A549 (cell line): Measurements from ENCODE around the gene APOL4. TPM values are rescaled to one million over a fixed set of nuclear protein-coding genes. Genes with fewer than 3 reads are reported as not detected.

Experiments used
- ATAC-seq, 2 experiments: fragments of 200-7000 bp in 1 of 2; fragments of >200 bp in 1 of 2; cut with Nextera tagmentation in 1 of 2; cut with Tn5 transposase in 1 of 2; 3 replicates each; pipeline versions ENCODE4 v1.8.0 to v1.9.1; 2018 to 2020; ENCODE audit warnings: mild to moderate bottlenecking in 1 of 2, moderate library complexity in 1 of 2
- CTCF ChIA-PET: fragments of 300-600 bp; sonication (Branson Sonifier 250); formaldehyde crosslinking; extraction: SDS; loops from one replicate; lab custom pipeline; 2021; ENCODE audit warnings: antibody characterized with exemption, inconsistent platforms; lab: Yijun Ruan, JAX
- POLR2A ChIA-PET: fragments of 350-600 bp; formaldehyde crosslinking; extraction: SDS; loops from one replicate; lab custom pipeline; 2021; ENCODE audit warnings: antibody characterized with exemption, inconsistent platforms; lab: Yijun Ruan, JAX
- DNase-seq, 2 experiments: peaks; one replicate each; pipeline versions ENCODE4 v3.0.0 to v3.0.0-alpha.2; 2011 to 2016; ENCODE audit warnings: low read depth in 1 of 2, low spot score in 1 of 2
- FAIRE-seq: peaks from 2 replicates; lab custom pipeline; 2011; peaks lifted over from hg19 to GRCh38; lab: Jason Lieb, UNC
- H3K27ac ChIP-seq, 2 experiments: fragments of >200 bp; sonication (Bioruptor Twin); formaldehyde crosslinking; 3 replicates each; pipeline ENCODE4 v1.5.1; 2016 to 2017
- H3K4me1 ChIP-seq: fragments of >200 bp; sonication (Bioruptor Twin); formaldehyde crosslinking; 3 replicates; pipeline ENCODE4 v1.6.1; 2016
- H3K4me2 ChIP-seq: fragments of >200 bp; sonication (Bioruptor Twin); formaldehyde crosslinking; 3 replicates; pipeline ENCODE4 v1.6.1; 2016
- H3K4me3 ChIP-seq: fragments of >200 bp; sonication (Bioruptor Twin); formaldehyde crosslinking; 3 replicates; pipeline ENCODE4 v1.5.1; 2016
- H3K9me3 ChIP-seq: fragments of >200 bp; sonication (Bioruptor Twin); formaldehyde crosslinking; 3 replicates; pipeline ENCODE4 v1.6.1; 2016
- CHD2 ChIP-seq: fragments of 150-350 bp; IDR thresholded peaks from 2 replicates; pipeline ENCODE4 v1.6.1; 2014; ENCODE audit warnings: low read length; ENCODE audit not compliant: partially characterized antibody
- CHD4 ChIP-seq: fragments of 200-600 bp; sonication (generic); IDR thresholded peaks from 2 replicates; pipeline ENCODE4 v1.6.1; 2016; ENCODE audit warnings: antibody characterized with exemption, mild to moderate bottlenecking, borderline replicate concordance
- EP300 ChIP-seq, 2 experiments: fragments of >200 bp; sonication (Bioruptor Twin); formaldehyde crosslinking; IDR thresholded peaks; 2 replicates in 1 of 2; 3 replicates in 1 of 2; pipeline ENCODE4 v1.6.1; 2016 to 2017
- ESRRA ChIP-seq: fragments of 150-350 bp; IDR thresholded peaks from 2 replicates; pipeline ENCODE4 v1.6.1; 2014; ENCODE audit warnings: mild to moderate bottlenecking, low read length, borderline replicate concordance
- FOSB ChIP-seq: fragments of 250-450 bp; sonication (Bioruptor Pico); IDR thresholded peaks from 2 replicates; pipeline ENCODE4 v1.5.0; 2020; ENCODE audit warnings: mild to moderate bottlenecking, moderate library complexity
- FOSL2 ChIP-seq, 2 experiments: fragments of 450-650 bp in 1 of 2; fragments of >200 bp in 1 of 2; sonication (Bioruptor Twin) in 1 of 2; formaldehyde crosslinking; IDR thresholded peaks; 2 replicates each; pipeline versions ENCODE4 v1.5.0 to v1.6.1; 2016 to 2020; ENCODE audit warnings: mild to moderate bottlenecking in 1 of 2, moderate library complexity in 1 of 2
- GATA3 ChIP-seq: IDR thresholded peaks from 2 replicates; pipeline ENCODE4 v1.6.1; 2012; ENCODE audit warnings: borderline replicate concordance
- HOXB5 ChIP-seq: fragments of 250-450 bp; sonication (Bioruptor Pico); IDR thresholded peaks from 2 replicates; pipeline ENCODE4 v1.5.0; 2020; ENCODE audit warnings: mild to moderate bottlenecking, moderate library complexity
- JUN ChIP-seq, 2 experiments: fragments of >200 bp; sonication (Bioruptor Twin); formaldehyde crosslinking; IDR thresholded peaks; 2 replicates in 1 of 2; 3 replicates in 1 of 2; pipeline ENCODE4 v1.6.1; 2016 to 2017
- JUNB ChIP-seq: fragments of >200 bp; sonication (Bioruptor Twin); formaldehyde crosslinking; IDR thresholded peaks from 2 replicates; pipeline ENCODE4 v1.6.1; 2016
- KDM1A ChIP-seq: fragments of 200-600 bp; sonication (generic); IDR thresholded peaks from 2 replicates; pipeline ENCODE4 v1.6.1; 2016; ENCODE audit warnings: low read depth, mild to moderate bottlenecking
- MAFK ChIP-seq: fragments of 450-650 bp; IDR thresholded peaks from 2 replicates; pipeline ENCODE4 v1.6.1; 2014; ENCODE audit not compliant: partially characterized antibody
- PHF8 ChIP-seq: fragments of 200-600 bp; sonication (generic); IDR thresholded peaks from 2 replicates; pipeline ENCODE4 v1.6.1; 2016; ENCODE audit warnings: low read depth, mild to moderate bottlenecking, antibody characterized with exemption, moderate library complexity, borderline replicate concordance
- POLR2A ChIP-seq: IDR thresholded peaks from 2 replicates; pipeline ENCODE4 v1.6.1; 2012; ENCODE audit warnings: mild to moderate bottlenecking, low read length
- RAD21 ChIP-seq, 2 experiments: fragments of >200 bp in 1 of 2; sonication (Bioruptor Twin) in 1 of 2; formaldehyde crosslinking in 1 of 2; IDR thresholded peaks in 1 of 2; conservative IDR thresholded peaks in 1 of 2; 2 replicates in 1 of 2; 3 replicates in 1 of 2; pipeline ENCODE4 v1.6.1; 2012 to 2018; ENCODE audit warnings: inconsistent platforms in 1 of 2
- RARB ChIP-seq: fragments of 250-450 bp; sonication (Bioruptor Pico); IDR thresholded peaks from 2 replicates; pipeline ENCODE4 v1.8.0; 2021; ENCODE audit warnings: mild to moderate bottlenecking, moderate library complexity
- RCOR1 ChIP-seq: fragments of 150-350 bp; IDR thresholded peaks from 2 replicates; pipeline ENCODE4 v1.6.1; 2014; ENCODE audit warnings: antibody characterized with exemption, low read length, low read depth
- ZC3H11A ChIP-seq: fragments of 450-650 bp; IDR thresholded peaks from 2 replicates; pipeline ENCODE4 v1.6.1; 2014; ENCODE audit warnings: antibody characterized with exemption, mild to moderate bottlenecking
- ZNF302 ChIP-seq: fragments of 250-450 bp; sonication (Bioruptor Pico); IDR thresholded peaks from 2 replicates; pipeline ENCODE4 v1.9.0; 2021; ENCODE audit warnings: inconsistent platforms, mild to moderate bottlenecking, moderate library complexity
- ZSCAN20 ChIP-seq: fragments of 250-450 bp; sonication (Bioruptor Pico); IDR thresholded peaks from 2 replicates; pipeline ENCODE4 v1.8.0; 2022; ENCODE audit warnings: mild to moderate bottlenecking, moderate library complexity
- WGBS: methylation state at CpG from one replicate; pipeline ENCODE4 v1.1.6; 2017; ENCODE audit errors: missing lambda C conversion rate; 5-methylcytosine and 5-hydroxymethylcytosine counted together
- polyA plus RNA-seq, 4 experiments: library from polyadenylated mRNA; depleted of rRNA in 3 of 4; stranded (reverse); fragments of >200 nt; fragmentation: RNase III in 1 of 4; extraction: RNeasy Plus Mini Kit Qiagen cat#74134 plus additional on column Dnase treatment in 1 of 4; gene quantifications; 2 replicates in 3 of 4; 3 replicates in 1 of 4; pipeline ENCODE4 v1.2.3, GENCODE V29; 2011 to 2017

The APOL4 gene
- polyA plus RNA-seq, 2 of the 4 experiments (the other 2 are of a cell fraction), result not detected

DNA sequence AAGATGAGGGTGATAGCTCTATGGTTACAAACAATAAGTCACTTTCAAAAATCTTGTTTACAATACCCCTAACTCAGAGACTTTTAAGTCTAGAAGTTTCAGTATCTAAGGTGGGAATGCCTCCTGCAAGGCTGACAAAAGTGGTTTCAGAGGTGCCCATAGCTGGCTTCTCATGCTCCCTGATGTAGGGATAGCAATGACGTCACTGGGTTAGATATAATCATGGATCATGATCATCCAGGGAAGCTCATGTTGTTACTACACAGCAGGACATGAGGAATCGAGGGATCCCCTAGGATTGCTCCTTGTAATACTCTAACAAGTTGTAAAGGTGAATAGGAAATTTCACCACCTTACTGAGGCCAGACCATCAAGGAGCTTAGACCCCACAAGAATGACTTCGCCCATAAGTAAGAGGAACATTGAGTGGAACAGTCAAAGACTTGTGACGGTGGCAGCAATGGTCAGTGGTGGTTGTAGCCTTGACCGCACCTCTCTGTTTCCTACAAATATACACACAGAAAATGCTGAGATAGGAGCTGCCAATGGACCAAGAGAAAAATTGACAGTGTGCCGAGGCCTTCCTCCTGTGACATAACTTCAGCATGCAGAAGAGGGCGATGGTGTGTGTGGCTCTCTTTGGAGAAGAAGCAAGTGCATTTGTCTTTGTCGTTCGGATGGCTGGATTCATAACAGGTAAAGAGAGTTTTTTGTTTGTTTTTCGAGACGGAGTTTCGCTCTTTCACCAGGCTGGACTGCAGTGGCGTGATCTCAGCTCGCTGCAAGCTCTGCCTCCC lies 15.6 kb downstream of the APOL4 start (continued):
- TF ChIP-seq RAD21 (conservative IDR thresholded peaks at IDR 0.05 in 1 of 2, IDR thresholded peaks at IDR 0.05 in 1 of 2), result no peak
- TF ChIP-seq, all 56 proteins: peak for 0

DNA sequence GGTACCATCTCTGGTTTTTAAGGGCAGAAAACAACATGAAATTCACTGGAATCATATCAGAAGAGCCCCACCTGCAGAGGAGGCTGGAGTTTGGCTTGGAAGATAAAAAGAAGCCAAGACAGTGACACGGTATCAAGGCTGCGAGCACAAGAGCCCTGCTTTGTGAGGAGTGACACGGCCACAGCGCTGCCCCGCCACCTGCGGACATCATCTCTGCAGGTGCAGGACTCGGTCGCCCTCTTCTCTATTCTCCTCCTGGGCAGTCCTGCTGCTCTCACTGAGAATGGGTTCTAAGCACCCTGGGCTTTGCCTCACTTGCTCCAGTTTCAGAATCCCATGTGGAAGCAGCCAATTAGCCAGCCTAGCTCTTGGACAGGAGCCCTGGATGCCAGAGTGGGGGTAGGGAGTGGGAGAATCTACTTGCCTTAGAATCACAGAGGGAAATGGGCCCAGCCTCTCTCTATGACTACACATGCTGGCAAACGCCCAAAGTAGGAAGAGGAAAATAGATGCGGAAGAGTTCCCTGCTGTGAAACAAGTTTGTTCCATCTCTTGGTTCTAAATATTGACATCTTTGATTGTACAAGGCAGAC lies 17.1 kb downstream of the APOL4 start:
- Histone ChIP-seq H3K4me3 (no peak overlapping the region), H3K9me3 (no peaks in the 10 kb centered on the region), H3K4me2 (no peak overlapping the region), H3K4me1 (no peaks in the 10 kb centered on the region), H3K27ac (no peak overlapping the region)
- CTCF ChIA-PET, result interaction anchor here (0.7 to 4.1 kb wide), 2 partner anchors 11 to 55 kb away, joined by 3 to 21 read pairs; partner anchors contain the start of gene APOL2
- FAIRE-seq, result no peak
- WGBS, result 72% methylated on average over 10 of the region's 10 CpGs
- no peak for ATAC-seq
- no peak for DNase-seq
- TF ChIP-seq HOXB5 (no peak), EP300 (IDR thresholded peaks at IDR 0.05) (no peak), JUN (IDR thresholded peaks at IDR 0.05) (no peak), GATA3 (no peak), CHD2 (no peak), KDM1A (no peak), ZC3H11A (no peak), JUNB (no peak), FOSL2 (IDR thresholded peaks at IDR 0.05) (no peak), FOSL2 (CRISPR knock-in tag; IDR thresholded peaks at IDR 0.05) (no peak)
- POLR2A ChIA-PET, result no interaction called here

DNA sequence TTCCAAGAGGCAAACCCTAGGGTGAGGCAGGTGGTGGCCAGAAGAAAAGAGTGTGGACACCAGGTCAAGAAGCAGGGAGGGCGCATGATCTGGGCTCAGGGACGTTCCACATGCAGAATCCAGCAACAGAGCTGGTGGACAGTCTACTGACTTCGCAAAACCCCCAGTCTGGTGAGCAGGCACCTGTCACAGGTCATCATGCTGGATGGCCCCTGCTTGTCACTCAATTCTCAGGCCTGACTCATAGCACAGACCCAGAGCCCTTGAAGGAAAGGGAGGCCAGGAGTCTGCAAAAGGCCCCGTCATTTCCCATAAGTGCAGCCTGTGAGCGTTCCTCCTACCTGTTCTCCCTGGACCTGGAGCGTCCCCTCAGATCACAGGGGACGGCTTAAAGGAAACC lies 18.2 kb downstream of the APOL4 start:
- Histone ChIP-seq H3K4me1 (no peaks in the 10 kb centered on the region), H3K4me2 (no peak overlapping the region), H3K27ac (no peak overlapping the region), H3K4me3 (no peak overlapping the region), H3K9me3 (no peaks in the 10 kb centered on the region)
- DNase-seq, result no peak
- POLR2A ChIA-PET, result no interaction called here
- CTCF ChIA-PET, result interaction anchor here (0.7 to 4.1 kb wide), 6 partner anchors 10 to 59 kb away, joined by 3 to 21 read pairs (median 3); partner anchors contain the start of gene APOL2
- TF ChIP-seq ZC3H11A (no peak), RARB (CRISPR knock-in tag) (no peak), PHF8 (no peak)
- WGBS, result 54% methylated on average over 6 of the region's 7 CpGs
- ATAC-seq, result no peak
- no peak for FAIRE-seq

DNA sequence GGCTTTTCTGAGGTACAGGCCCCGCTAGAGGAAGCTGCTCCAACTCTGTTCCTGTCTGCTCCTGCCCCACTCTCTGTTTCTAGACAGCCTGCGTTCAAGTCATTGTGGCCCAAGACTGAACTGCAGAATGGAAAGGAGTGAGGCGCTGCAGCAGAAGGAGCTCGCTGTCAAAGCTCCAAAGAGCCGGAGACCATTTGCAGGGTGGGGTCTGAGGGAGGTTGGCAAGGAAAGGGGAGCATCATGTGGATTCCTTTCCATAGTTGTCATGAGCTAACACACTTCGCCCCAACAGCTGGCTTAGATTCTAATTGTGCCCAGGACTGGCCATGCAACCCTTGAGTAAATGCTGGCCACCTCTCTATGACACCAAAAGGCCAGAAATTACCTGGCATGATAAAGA lies 18.8 kb downstream of the APOL4 start:
- CTCF ChIA-PET, result interaction anchor here (1.0 to 4.1 kb wide), 5 partner anchors 10 to 59 kb away, joined by 3 to 21 read pairs (median 3); no protein-coding TSS in a partner anchor
- Histone ChIP-seq H3K27ac (no peak overlapping the region), H3K4me3 (no peak overlapping the region), H3K9me3 (no peaks in the 10 kb centered on the region), H3K4me1 (no peaks in the 10 kb centered on the region), H3K4me2 (no peak overlapping the region)
- ATAC-seq, result no peak
- DNase-seq, result no peak
- 70% methylated on average over 6 of the region's 6 CpGs for WGBS
- POLR2A ChIA-PET, result no interaction called here
- TF ChIP-seq JUN (IDR thresholded peaks at IDR 0.05), result no peak
- FAIRE-seq, result no peak

DNA sequence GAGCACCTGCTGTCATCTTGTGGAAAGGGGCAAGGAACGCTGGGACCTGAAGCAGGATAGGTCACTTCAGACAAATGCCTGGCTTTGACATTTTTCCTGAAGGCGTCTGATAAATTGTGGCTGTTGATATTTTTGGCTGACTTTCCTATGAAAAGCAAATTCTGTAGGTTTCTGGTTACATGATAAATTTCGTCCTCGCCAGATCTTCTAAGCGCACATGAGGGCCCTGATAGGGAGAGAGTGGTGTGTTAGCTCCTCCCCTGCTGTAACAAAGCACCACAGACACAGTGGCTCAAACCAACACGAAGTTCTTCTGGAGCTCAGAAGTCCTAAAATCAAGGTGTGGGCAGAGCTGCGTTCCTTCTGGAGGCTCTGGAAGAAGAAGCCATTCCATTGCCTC lies 19.6 kb downstream of the APOL4 start:
- no peaks in the 10 kb centered on the region for H3K4me1 ChIP-seq
- TF ChIP-seq JUNB (no peak), CHD4 (no peak), MAFK (no peak), ZNF302 (CRISPR knock-in tag) (no peak), RCOR1 (no peak), KDM1A (no peak), POLR2A (no peak), FOSB (CRISPR knock-in tag) (no peak), JUN (IDR thresholded peaks at IDR 0.05) (no peak), ZSCAN20 (CRISPR knock-in tag) (no peak), ESRRA (no peak)
- TF ChIP-seq, all 56 proteins: peak for 0
- no peak overlapping the region for H3K27ac ChIP-seq
- H3K4me2 ChIP-seq, result no peak overlapping the region
- no peaks in the 10 kb centered on the region for H3K9me3 ChIP-seq
- ChIA-PET POLR2A (no interaction called here), CTCF (interaction anchor here (0.8 to 4.1 kb wide), 10 partner anchors 7 to 831 kb away, joined by 3 to 21 read pairs (median 4); no protein-coding TSS in a partner anchor)
- no peak overlapping the region for H3K4me3 ChIP-seq
- ATAC-seq (no peak), DNase-seq (no peak), FAIRE-seq (no peak)
- 54% methylated on average over 7 of the region's 7 CpGs for WGBS
